NCI-H2029 (cell line): ENCODE data around the gene STIM2.
A peak's percentile ranks its signal among the peaks of the same experiment; 100 is the strongest.

ENCODE experiments used
- DNase-seq: peaks from one replicate; lab custom pipeline; 2025; lab: John Stamatoyannopoulos, UW

STIM2 gene

DNA sequence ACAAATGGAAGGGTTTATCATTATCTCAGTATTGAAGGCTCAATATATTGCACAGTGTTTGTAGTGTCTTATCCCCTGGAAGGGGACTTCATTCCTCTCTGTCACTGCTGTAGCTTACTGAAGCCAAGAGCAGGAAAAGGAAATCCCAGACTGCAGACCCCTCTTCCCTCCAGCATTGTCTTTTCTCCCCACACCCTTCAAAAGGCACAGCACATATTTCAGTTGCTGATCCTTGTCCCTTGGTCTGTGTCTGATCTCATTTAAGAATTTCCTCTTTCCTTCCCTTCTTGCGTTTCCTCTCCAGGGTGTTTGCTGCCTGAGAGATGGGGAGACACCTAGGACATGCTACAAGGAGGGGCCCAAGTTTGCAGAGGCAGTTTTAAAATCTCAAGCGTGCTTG is 40.1 kb downstream of the STIM2 start:
- no peak for DNase-seq

GRCh38 chr4:26905172-26905571 is 44.5 kb downstream of the STIM2 start:
- no peak for DNase-seq

DNA sequence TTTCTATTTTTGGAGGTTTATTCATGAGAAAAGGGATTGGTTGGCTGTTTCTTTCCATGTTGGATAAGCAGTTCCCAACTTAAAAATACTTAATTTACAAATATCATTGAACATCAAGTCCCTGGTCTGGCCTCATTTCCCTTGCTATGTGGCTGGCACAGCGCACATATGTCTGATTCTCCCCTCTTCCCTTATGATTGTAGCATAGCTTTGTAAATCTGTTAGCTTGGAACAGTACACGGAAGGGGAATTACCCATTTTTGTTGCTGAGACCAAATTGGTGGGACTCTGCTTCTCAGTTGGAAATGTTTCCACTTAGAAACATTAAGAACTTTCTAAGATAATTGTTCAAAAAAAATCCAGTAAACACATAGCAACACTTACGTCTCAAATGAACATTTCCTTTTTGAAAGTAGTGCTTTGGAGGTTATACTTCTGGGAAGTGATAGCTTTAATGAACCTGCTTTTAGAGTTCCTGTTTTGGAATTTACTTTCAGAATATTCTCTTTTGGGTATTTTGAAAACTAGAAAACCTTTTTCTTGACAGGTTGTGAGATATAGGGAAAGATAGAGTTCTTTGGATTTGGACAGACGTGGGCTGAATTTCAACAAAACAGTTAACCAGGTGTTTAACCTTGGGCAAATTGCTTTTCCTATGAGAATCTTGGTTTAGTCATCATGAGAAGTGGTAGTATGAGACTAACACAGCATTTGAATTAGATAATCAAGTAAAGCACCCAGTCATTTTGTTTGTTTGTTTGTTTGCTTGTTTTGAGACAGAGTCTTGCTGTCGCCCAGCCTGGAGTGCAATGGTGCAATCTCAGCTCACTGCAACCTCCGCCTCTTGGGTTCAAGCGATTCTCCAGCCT is 47.3 kb downstream of the STIM2 start:
- no peak for DNase-seq

GRCh38 chr4:26909369-26909768 is 48.7 kb downstream of the STIM2 start:
- DNase-seq = no peak

- DNase-seq = no peak
Measured at GRCh38 chr4:26911254-26911653, 50.6 kb downstream of the STIM2 start.

GRCh38 chr4:26912069-26912468 is 51.4 kb downstream of the STIM2 start:
- no peak for DNase-seq

DNA sequence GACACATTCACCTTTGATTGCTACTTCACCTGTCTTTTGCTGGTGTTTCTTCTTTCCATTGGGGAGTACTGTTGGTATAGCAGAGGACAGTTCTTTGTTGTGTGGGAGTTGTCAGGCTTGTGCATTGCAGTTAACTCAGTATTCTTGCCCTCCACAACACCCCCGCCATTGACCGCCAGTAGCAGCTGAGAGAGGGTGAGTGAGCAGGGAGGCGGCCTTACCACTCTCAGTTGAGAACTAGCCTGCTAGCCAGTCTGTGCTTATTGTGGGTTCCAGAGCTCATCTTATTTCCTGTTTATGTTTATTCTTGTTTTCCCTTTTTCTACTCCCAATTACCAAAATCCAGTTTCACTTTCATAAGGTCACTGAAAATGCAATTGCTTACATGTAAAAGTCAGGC is 52.2 kb downstream of the STIM2 start:
- no peak for DNase-seq

DNA sequence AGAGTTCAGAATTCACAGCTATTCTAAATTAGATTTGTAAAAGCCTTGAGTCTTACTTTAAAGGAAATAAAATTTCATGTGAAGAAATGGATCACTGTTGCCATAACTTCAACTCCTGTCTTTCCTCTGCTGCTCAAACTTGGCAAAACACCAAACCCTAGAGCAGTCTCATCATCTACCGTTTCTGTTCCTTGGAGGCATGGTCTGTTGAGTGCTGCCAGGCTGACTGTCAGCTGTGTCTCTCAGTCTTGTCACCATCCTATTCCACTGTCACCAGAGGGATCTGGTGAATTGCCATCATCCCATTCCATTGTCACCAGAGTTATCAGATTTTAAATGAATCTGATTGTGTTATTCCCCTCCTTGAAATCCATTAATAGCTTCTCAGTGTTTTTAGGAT is 55.6 kb downstream of the STIM2 start:
- peak; percentile 7 for DNase-seq

- DNase-seq = no peak
Measured at GRCh38 chr4:26930964-26931363, 70.3 kb downstream of the STIM2 start.

GRCh38 chr4:26931451-26931850 is 70.8 kb downstream of the STIM2 start:
- DNase-seq = peak; percentile 26

DNA sequence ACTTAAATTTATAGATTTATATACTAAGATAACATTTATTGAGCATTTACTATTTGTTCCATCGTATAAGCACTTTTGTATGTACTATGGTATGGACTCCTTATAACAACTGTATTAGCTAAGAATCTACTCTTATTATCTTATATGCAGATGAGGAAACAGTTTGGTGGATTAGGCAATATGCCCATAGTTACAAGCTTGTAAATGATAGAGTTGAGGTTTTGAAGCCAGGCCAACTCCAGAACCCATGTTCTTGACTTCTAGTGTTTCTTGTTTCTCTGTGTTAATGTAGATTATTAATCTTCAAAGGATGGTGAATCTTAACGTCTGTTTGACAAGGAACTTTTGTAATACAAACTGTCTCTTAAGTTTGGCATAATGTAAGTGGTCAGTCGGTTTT is 71.3 kb downstream of the STIM2 start:
- DNase-seq = no peak

DNA sequence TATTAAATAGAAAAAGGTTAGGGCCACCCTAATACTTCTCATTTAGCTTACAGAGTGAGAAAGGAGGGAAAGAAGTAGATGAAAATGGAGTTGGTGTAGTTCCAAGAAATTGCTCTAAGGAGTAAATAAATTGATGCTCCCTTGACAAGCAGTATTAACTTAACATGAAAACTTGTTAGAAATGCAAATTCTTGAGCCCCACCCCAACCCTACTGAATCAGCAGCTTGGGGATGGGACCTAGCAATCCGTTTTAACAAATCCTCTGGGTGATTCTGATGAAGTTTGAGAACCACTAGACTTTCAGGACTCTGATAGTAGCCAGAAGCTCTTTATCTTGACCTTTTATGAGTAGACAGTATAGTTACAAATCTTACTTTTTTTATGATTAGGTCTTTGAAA is 74.8 kb downstream of the STIM2 start:
- DNase-seq = no peak

DNA sequence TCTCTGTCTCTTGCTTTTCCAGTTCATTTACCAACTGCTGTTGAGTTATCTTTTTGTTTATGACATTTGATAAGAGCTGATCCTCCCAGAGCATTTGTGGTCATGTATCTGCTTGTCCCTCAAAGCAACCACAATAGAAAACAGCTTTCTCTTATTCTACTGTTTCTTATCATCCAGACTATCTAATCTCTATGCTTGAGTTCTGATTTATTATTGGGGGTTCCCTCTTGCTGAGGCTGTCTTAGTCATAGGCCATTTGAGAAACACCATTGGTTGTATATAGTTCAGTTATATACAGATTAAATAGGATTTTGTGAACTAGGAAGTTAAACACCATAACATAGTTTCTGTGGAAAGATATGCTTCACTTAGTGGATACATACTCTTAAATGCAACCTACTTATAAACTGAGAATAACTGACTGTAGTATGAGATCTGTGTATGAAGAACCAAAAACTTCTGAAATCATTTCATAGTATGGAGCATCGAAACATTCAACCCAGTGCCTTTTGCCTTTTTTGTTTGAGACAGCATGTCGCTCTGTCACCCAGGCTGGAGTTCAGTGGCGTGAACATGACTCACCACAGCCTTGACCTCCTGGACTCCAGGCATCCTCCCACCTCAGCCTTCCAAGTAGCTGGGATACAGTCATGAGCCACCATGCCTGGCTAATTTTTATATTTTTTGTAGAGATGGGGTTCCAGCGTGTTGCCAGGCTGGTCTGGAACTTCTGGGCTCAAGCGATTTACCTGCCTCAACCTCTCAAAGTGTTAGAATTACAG is 75.8 kb downstream of the STIM2 start:
- DNase-seq = no peak

DNA sequence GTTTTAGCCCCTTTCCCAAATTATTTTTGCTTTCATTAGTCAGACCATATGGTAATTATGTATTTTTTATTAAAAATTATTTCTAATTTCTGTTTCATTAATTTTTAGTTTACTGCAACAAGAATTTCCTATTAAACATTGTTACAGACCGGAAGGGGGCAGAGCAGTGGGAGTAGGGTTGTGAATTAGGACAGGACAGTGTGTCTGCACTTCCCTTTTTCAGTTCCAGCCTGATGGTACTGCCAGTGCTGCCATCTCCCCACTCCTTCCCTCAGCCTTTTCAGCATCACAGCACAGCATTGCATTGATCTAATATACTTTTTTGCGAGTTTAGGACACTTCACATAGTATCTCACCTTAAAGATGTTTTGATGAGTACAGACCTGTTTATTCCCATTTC is 76.5 kb downstream of the STIM2 start:
- no peak for DNase-seq

DNA sequence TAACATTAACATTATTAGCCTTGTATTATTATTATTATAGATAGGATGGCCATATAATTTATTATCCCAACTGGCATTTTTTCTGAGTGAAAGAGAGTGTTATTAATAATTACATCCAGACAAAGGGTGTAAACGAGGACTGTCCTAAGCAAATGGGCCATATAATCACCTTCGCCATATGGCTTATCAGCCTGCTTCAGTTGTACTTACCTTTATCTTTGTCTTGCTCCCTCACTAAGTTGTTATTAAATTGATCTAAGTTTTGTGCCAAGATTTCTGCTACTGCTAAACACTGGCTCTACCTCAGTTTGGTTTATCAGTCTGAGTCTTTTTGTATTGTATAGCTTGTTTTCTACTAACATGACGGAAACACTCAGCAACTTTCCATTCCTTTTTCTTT is 76.9 kb downstream of the STIM2 start:
- DNase-seq = no peak

- no peak for DNase-seq
Measured at GRCh38 chr4:26938516-26938915, 77.9 kb downstream of the STIM2 start.

DNA sequence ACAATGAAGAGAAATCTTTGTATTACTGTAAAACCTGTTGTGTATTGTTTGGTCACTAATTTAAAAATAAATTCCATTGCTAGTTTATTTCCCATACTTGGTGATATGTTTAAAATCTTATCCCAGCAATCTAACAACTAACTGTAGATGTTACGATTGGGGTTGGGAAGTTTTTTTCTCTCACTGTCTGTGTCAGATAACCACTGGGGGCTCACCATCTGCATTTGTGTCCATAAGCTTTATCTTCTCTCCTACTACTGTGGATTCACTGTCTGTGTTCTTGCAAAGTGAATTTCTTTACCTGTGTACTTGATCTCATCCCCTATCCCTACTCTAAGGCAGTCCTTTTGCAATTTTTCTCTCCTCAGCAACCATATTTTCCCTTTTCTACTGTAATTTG is 81.3 kb downstream of the STIM2 start:
- DNase-seq = no peak

- no peak for DNase-seq
Measured at GRCh38 chr4:26942871-26943270, 82.2 kb downstream of the STIM2 start.

- DNase-seq = no peak
Measured at GRCh38 chr4:26943391-26943790, 82.8 kb downstream of the STIM2 start.

- DNase-seq = no peak
Measured at GRCh38 chr4:26945794-26946193, 85.2 kb downstream of the STIM2 start.

DNA sequence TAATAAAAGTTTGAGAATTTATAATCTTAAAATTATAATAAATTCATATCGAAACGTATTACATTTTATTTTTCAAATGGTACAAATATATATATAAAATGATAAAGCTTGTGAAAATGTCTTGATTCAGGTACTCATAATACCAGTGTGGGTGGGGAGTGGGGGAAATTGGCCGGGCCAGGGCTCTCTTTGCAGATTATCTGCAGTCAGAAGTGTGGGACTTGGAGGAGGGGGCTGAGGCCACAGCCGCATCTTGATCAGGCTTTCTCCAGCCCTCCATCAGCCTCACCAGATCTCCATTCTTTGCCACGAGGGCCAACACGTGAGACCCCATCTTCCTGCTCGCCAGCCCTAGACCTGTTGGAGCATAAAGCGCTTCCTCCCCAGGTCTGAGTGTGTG is 86.7 kb downstream of the STIM2 start:
- DNase-seq = no peak

DNA sequence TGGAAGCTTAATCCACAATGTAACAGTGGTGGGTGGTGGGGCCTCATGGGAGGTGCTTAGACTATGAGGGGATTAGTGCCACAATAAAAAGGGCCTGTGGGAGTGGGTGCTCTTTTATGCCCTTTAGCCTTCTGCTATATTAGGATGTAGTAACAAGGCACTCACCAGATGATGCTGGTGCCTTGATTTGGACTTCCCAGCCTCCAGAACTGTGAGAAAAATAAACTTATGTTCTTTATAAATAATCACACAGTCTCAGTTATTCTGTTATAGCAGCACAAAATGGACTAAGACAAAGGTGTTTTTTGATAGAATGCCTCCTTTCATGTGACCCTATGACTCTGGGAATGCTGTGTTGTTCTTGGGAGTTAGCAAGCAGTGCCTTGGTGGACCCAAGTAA is 89.8 kb downstream of the STIM2 start:
- no peak for DNase-seq

DNA sequence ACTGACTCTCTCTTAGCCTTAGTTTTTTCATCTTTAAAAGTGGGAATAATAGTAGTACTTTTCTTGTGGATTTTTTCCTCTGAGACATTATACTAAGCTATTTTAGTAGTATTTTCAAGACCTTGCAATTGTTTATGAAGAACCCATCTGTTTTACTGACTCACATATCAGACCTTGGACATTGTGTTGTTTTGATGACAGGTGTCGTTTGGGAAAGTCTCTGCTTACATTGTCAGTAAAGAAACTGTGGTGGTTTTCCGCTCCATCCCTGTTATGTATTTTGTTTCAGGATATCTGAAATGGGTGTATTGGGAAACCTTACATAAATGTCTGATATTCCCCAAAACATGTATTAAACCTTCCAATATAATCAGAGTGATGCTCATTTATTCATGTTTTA is 92.2 kb downstream of the STIM2 start:
- DNase-seq = no peak
